Panc1 (cell line): Measurements from ENCODE around the gene PTPRCAP. TPM values are rescaled to one million over a fixed set of nuclear protein-coding genes. Genes with fewer than 3 reads are reported as not detected.

Experiments
- ATAC-seq: fragments of 200-7000 bp; cut with Tn5 transposase; 2 replicates; pipeline ENCODE4 v1.9.1; 2020; ENCODE audit warnings: mild to moderate bottlenecking, moderate library complexity
- BruUV-seq: library from RNA; stranded (reverse); fragments of 400-500 nt; replicated peaks from 2 replicates; lab custom pipeline; 2021; lab: Mats Ljungman, UMichigan
- CTCF ChIA-PET: fragments of 300-600 bp; sonication (Branson Sonifier 250); formaldehyde crosslinking; loops from one replicate; lab custom pipeline; 2022; ENCODE audit warnings: antibody characterized with exemption; lab: Charles Lee
- POLR2A ChIA-PET: fragments of 300-600 bp; sonication (Branson Sonifier 250); formaldehyde crosslinking; loops from one replicate; lab custom pipeline; 2022; ENCODE audit warnings: antibody characterized with exemption; lab: Charles Lee
- DNase-seq: peaks from one replicate; pipeline ENCODE4 v3.0.0-alpha.2; 2010; ENCODE audit warnings: low read depth, low spot score
- H3K27ac ChIP-seq: 2 replicates; pipeline ENCODE4 v1.5.1; 2011; ENCODE audit warnings: mild to moderate bottlenecking, low read length, inconsistent platforms
- H3K27me3 ChIP-seq: fragments of 200-500 bp; sonication (Bioruptor generic); 2 replicates; pipeline ENCODE4 v1.6.0; 2014; ENCODE audit warnings: low read length, inconsistent platforms; ENCODE audit not compliant: control insufficient read depth, insufficient read depth
- H3K36me3 ChIP-seq: fragments of 200-500 bp; sonication (Bioruptor generic); 2 replicates; pipeline ENCODE4 v1.5.1; 2014; ENCODE audit warnings: inconsistent platforms, mild to moderate bottlenecking, low read length, moderate library complexity; ENCODE audit not compliant: control insufficient read depth, insufficient read depth
- H3K4me1 ChIP-seq: 2 replicates; pipeline ENCODE4 v1.5.1; 2011; ENCODE audit warnings: inconsistent platforms, mild to moderate bottlenecking, low read length, moderate library complexity; ENCODE audit not compliant: control insufficient read depth, insufficient read depth
- H3K4me3 ChIP-seq, 2 experiments: 2 replicates each; pipeline ENCODE4 v1.5.1; 2011 to 2012; ENCODE audit warnings: low read depth in 2 of 2, low read length in 2 of 2, mild to moderate bottlenecking in 2 of 2, inconsistent platforms in 1 of 2, moderate library complexity in 1 of 2
- H3K9me3 ChIP-seq: fragments of 200-500 bp; sonication (Bioruptor generic); 2 replicates; pipeline ENCODE4 v1.5.1; 2014; ENCODE audit warnings: low read depth, mild to moderate bottlenecking, inconsistent platforms, low read length, moderate library complexity; ENCODE audit not compliant: control insufficient read depth, insufficient read depth
- CTCF ChIP-seq: fragments of 450-650 bp; IDR thresholded peaks from 2 replicates; pipeline ENCODE4 v1.5.1; 2017; ENCODE audit warnings: mild to moderate bottlenecking
- POLR2AphosphoS5 ChIP-seq: IDR thresholded peaks from 2 replicates; pipeline ENCODE4 v1.6.1; 2012; ENCODE audit warnings: mild to moderate bottlenecking, low read depth, low read length, moderate library complexity
- SIN3A ChIP-seq: IDR thresholded peaks from 2 replicates; pipeline ENCODE4 v1.6.1; 2012; ENCODE audit warnings: low read depth, mild to moderate bottlenecking, low read length, moderate library complexity, borderline replicate concordance; ENCODE audit not compliant: insufficient read depth
- TCF7L2 ChIP-seq: IDR thresholded peaks from 2 replicates; pipeline ENCODE4 v1.6.1; 2011; ENCODE audit warnings: mild to moderate bottlenecking, low read depth, low read length, inconsistent platforms
- in situ Hi-C: cut with HindIII; loops from 2 replicates; pipeline ENCODE4 v1.10.0; 2016; ENCODE audit warnings: low sequenced_read_pairs, low pct_unique_long_range_greater_than_20kb
- intact Hi-C: fragments of 100-400 bp; cut with micrococcal nuclease; formaldehyde crosslinking; loops from one replicate; pipeline ENCODE4 v1.10.0; 2022; ENCODE audit not compliant: unreplicated experiment
- total RNA-seq: library from RNA; stranded (reverse); gene quantifications from one replicate; pipeline ENCODE4 v1.2.1, GENCODE V29; 2021; ENCODE audit not compliant: unreplicated experiment
- TF ChIP-seq, protein P1 (sequence below), 2 experiments: IDR thresholded peaks; 2 replicates each; pipeline ENCODE4 v1.6.1; 2011 to 2012; ENCODE audit warnings: low read depth in 2 of 2, control low read depth in 1 of 2, low read length in 1 of 2, mild to moderate bottlenecking in 1 of 2, moderate library complexity in 1 of 2; ENCODE audit not compliant: insufficient read depth in 1 of 2

PTPRCAP gene
- total RNA-seq, 1 experiment from 2014 or later: 0.82 TPM

- ChIA-PET POLR2A (no interaction called here), CTCF (interaction anchor here (1.7 kb wide), 1 partner anchor 31 kb away, joined by 5 read pairs; the partner anchor contains the start of gene PPP1CA)
- TF ChIP-seq CTCF: no peak
- TF ChIP-seq, protein P1, sequence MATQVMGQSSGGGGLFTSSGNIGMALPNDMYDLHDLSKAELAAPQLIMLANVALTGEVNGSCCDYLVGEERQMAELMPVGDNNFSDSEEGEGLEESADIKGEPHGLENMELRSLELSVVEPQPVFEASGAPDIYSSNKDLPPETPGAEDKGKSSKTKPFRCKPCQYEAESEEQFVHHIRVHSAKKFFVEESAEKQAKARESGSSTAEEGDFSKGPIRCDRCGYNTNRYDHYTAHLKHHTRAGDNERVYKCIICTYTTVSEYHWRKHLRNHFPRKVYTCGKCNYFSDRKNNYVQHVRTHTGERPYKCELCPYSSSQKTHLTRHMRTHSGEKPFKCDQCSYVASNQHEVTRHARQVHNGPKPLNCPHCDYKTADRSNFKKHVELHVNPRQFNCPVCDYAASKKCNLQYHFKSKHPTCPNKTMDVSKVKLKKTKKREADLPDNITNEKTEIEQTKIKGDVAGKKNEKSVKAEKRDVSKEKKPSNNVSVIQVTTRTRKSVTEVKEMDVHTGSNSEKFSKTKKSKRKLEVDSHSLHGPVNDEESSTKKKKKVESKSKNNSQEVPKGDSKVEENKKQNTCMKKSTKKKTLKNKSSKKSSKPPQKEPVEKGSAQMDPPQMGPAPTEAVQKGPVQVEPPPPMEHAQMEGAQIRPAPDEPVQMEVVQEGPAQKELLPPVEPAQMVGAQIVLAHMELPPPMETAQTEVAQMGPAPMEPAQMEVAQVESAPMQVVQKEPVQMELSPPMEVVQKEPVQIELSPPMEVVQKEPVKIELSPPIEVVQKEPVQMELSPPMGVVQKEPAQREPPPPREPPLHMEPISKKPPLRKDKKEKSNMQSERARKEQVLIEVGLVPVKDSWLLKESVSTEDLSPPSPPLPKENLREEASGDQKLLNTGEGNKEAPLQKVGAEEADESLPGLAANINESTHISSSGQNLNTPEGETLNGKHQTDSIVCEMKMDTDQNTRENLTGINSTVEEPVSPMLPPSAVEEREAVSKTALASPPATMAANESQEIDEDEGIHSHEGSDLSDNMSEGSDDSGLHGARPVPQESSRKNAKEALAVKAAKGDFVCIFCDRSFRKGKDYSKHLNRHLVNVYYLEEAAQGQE (IDR thresholded peaks at IDR 0.05; ENCODE audit: insufficient read depth in 1 of 2, low read depth in 2 of 2, low read length in 1 of 2): no peak
- no peak for TF ChIP-seq SIN3A
- TF ChIP-seq POLR2AphosphoS5: no peak
- TF ChIP-seq TCF7L2: no peak
These were observed 4.7 kb downstream of the PTPRCAP start for GRCh38 chr11:67432655-67433349.

DNA sequence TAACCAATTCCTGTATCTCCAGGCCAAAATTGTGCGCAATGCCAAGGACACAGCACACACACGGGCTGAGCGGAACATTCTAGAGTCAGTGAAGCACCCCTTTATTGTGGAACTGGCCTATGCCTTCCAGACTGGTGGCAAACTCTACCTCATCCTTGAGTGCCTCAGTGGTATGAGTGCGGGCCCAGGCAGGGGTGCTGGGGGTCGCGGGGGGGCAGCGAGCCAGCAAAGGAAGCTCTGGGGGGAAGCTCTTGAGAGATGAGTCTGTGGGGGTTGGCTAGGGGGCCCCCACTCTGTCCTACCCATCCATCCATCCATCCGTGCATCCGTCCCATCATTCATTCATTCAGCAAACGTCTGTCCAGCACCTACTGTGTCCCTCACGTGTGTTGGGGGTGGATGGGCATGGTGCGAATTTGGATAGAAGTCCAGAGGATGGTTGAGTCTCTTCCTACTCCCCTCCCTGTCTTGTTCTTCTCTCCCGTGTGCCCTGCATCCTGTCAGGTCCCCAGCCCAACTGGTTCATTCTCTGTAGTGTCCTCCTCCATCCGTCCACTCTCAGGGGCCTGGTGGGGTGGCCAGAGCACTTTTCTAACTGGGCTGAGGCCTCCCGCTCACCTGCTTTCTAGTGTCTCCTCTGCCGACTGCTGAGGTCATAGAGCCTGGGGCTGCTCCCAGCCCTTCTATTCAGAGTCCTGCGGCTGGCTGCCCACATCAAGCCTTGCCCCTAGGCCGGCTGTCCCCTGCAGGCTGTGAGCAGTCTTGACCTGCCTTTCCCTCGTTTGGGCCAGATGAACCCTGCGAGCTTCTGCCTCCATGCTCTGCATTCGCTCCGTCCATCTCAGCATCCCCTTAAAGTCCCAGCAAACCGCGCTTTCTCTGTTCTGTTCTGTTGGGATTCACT lies 5.9 kb downstream of the PTPRCAP start:
- CTCF ChIA-PET: interaction anchor here (1.7 kb wide), 1 partner anchor 30 kb away, joined by 5 read pairs; the partner anchor contains the start of gene PPP1CA
- no peak for DNase-seq
- intact Hi-C loops (no loop called here), in situ Hi-C loops (no loop called here)
- ATAC-seq: no peak
- Histone ChIP-seq H3K27me3 (no peaks in the 10 kb centered on the region), H3K4me1 (peaks cover 30% of the 10 kb centered on the region), H3K36me3 (no peaks in the 10 kb centered on the region; the same call in 1 of the 2 replicates), H3K9me3 (no peaks in the 10 kb centered on the region), H3K4me3 (no peak overlapping the region), H3K27ac (no peak overlapping the region)
- BruUV-seq: no TSS peak
- TF ChIP-seq CTCF (no peak), POLR2AphosphoS5 (no peak), SIN3A (no peak), TCF7L2 (no peak)
- TF ChIP-seq, protein P1 (IDR thresholded peaks at IDR 0.05; ENCODE audit: insufficient read depth in 1 of 2, low read depth in 2 of 2, low read length in 1 of 2): no peak
- POLR2A ChIA-PET: no interaction called here

More at GRCh38 chr11:67432655-67433349, 4.7 kb downstream of the PTPRCAP start:
- BruUV-seq: no TSS peak
- no peak overlapping the region for H3K27ac ChIP-seq
- in situ Hi-C loops: no loop called here
- H3K27me3 ChIP-seq: no peaks in the 10 kb centered on the region
- peaks cover 39% of the 10 kb centered on the region for H3K4me1 ChIP-seq
- no peak overlapping the region for H3K4me3 ChIP-seq
- no peaks in the 10 kb centered on the region for H3K9me3 ChIP-seq
- intact Hi-C loops: no loop called here
- ATAC-seq (no peak), DNase-seq (no peak)
- no peaks in the 10 kb centered on the region; the same call in 1 of the 2 replicates for H3K36me3 ChIP-seq
